Small intestine (tissue), 7 donors: ENCODE results near the gene RERE. TPM values are rescaled to one million over a fixed set of nuclear protein-coding genes. Genes with fewer than 3 reads are reported as not detected.

ENCODE experiments used
- DNase-seq, 2 donors: peaks; one replicate each; pipeline versions ENCODE4 v3.0.0 to v3.0.0-alpha.2; 2013
- FAIRE-seq: peaks from 2 replicates; lab custom pipeline; 2012; peaks lifted over from hg19 to GRCh38; lab: Jason Lieb, UNC
- H3K27ac ChIP-seq, 3 donors: one replicate each; pipeline ENCODE4 v1.5.1; 2013; ENCODE audit warnings: low read length in 2 of 3, mild to moderate bottlenecking in 2 of 3, control low read depth in 1 of 3, inconsistent platforms in 1 of 3, low read depth in 1 of 3, moderate library complexity in 1 of 3
- H3K27me3 ChIP-seq, 3 donors: one replicate each; pipeline ENCODE4 v1.6.1; 2013; ENCODE audit warnings: low read length in 3 of 3, inconsistent platforms in 1 of 3; ENCODE audit not compliant: control insufficient read depth in 3 of 3, insufficient read depth in 3 of 3
- H3K36me3 ChIP-seq, 3 donors: one replicate each; pipeline ENCODE4 v1.6.1; 2013; ENCODE audit warnings: low read length in 3 of 3, inconsistent platforms in 1 of 3, low read depth in 1 of 3, mild to moderate bottlenecking in 1 of 3, moderate library complexity in 1 of 3; ENCODE audit not compliant: control insufficient read depth in 3 of 3, insufficient read depth in 2 of 3
- H3K4me1 ChIP-seq, 3 donors: one replicate each; pipeline ENCODE4 v1.6.1; 2013; ENCODE audit warnings: low read length in 2 of 3, inconsistent platforms in 1 of 3, low read depth in 1 of 3, mild to moderate bottlenecking in 1 of 3, moderate library complexity in 1 of 3; ENCODE audit not compliant: control insufficient read depth in 3 of 3, insufficient read depth in 2 of 3
- H3K4me3 ChIP-seq, 3 donors: one replicate each; pipeline ENCODE4 v1.5.1; 2013; ENCODE audit warnings: low read length in 3 of 3, control low read depth in 1 of 3, inconsistent platforms in 1 of 3, low read depth in 1 of 3, mild to moderate bottlenecking in 1 of 3, moderate library complexity in 1 of 3
- H3K9me3 ChIP-seq, 2 donors: one replicate each; pipeline ENCODE4 v1.6.1; 2013; ENCODE audit warnings: low read depth in 1 of 2, low read length in 1 of 2; ENCODE audit not compliant: control insufficient read depth in 2 of 2, insufficient read depth in 1 of 2
- WGBS, 3 donors: extraction: QIAGEN DNeasy Blood & Tissue Kit; methylation state at CpG; one replicate each; pipeline ENCODE4 v1.1.7; 2013; 5-methylcytosine and 5-hydroxymethylcytosine counted together
- polyA plus RNA-seq, 4 donors: library from polyadenylated mRNA; stranded (reverse) in 3 of 4; unstranded in 1 of 4; fragments of 200-250 nt in 3 of 4; fragments of 120-200 nt in 1 of 4; gene quantifications; one replicate each; pipeline versions ENCODE4 v1.2.1 to v1.2.3, GENCODE V29; 2013
- donor health status: healthy with polysubstance abuse.
- donor health status: control.
- donor health status: control.
- donor health status: Bipolar disorder and iron deficiency.
- donor health status: healthy.

Gene RERE
- polyA plus RNA-seq, 4 donors = 19.5 to 66.8 (median 25.8) TPM

DNA sequence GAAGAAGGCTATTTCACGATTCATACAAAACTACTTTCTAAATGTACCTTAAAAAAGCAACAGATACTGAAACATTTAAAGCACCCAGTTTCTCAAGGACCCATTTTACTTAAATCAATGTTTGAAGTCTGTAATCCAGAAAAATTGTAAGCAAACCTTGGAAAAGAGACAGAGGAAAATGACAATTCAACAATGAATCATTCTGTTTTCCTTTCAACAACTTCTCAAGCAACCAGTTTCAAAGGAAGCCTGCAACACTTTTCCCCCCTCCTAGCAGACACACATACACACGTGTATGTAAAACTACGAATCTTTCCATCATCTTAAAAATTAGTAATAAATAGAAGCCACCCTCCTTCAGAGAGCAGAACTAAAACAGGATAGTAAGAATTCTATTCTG is 1.2 kb downstream of the RERE start:
- WGBS, 3 donors = 7 to 8% (median 7%) methylated on average over 3 of the region's 3 CpGs
- FAIRE-seq (no peak), DNase-seq (peak in 1 of 2 donors; percentile 6)
- Histone ChIP-seq H3K9me3 (no peaks in the 10 kb centered on the region), H3K4me1 (peaks cover 0 to 24% (median 6%) of the 10 kb centered on the region in 3 donors), H3K27ac (peak overlapping the region in 2 of 3 donors; percentile 98), H3K27me3 (no peaks in the 10 kb centered on the region), H3K36me3 (peaks cover 0 to 3% (median 0%) of the 10 kb centered on the region in 3 donors), H3K4me3 (peak overlapping the region in 1 of 3 donors; percentile 97)

- H3K27me3 ChIP-seq = no peaks in the 10 kb centered on the region
- peak overlapping the region in 2 of 3 donors; percentile 79 to 98 for H3K27ac ChIP-seq
- peak overlapping the region in 1 of 3 donors; percentile 8 for H3K4me3 ChIP-seq
- H3K4me1 ChIP-seq = peaks cover 0 to 24% (median 6%) of the 10 kb centered on the region in 3 donors
- no peaks in the 10 kb centered on the region for H3K9me3 ChIP-seq
- peaks cover 0 to 3% (median 0%) of the 10 kb centered on the region in 3 donors for H3K36me3 ChIP-seq
- 0 to 11% (median 2%) methylated on average over 2 of the region's 2 CpGs for WGBS, 3 donors
- DNase-seq (peak; percentile 16 to 46), FAIRE-seq (no peak)
These were observed 1.8 kb downstream of the RERE start for GRCh38 chr1:8815582-8816151.

GRCh38 chr1:8814865-8815264 is 2.6 kb downstream of the RERE start:
- Histone ChIP-seq H3K4me1 (peaks cover 0 to 24% (median 6%) of the 10 kb centered on the region in 3 donors), H3K27me3 (no peaks in the 10 kb centered on the region), H3K36me3 (peaks cover 0 to 3% (median 0%) of the 10 kb centered on the region in 3 donors), H3K27ac (no peak overlapping the region), H3K9me3 (no peaks in the 10 kb centered on the region), H3K4me3 (no peak overlapping the region)
- DNase-seq (peak; percentile 57 to 61), FAIRE-seq (no peak)
- 16 to 31% (median 30%) methylated on average over 5 of the region's 5 CpGs for WGBS, 3 donors

DNA sequence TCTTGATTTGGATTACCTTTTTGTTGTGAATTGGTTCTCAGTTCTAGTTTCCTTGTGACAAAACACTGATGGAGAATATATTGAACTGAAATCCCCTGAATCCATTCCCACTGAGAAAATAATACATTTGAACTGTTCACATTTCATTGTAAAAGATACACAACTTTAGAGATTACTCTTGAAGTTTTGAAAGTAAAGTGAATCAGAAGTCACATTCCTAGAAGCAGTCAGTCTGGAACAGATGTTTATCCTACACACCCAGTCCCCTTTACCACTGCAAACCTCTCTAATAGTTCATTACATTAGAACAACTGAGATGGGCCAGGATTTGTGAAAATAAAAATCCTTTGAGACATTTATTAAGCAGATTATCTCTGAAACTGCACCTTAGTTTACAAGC is 3.4 kb downstream of the RERE start:
- Histone ChIP-seq H3K4me1 (peaks cover 0 to 24% (median 6%) of the 10 kb centered on the region in 3 donors), H3K27ac (no peak overlapping the region), H3K27me3 (no peaks in the 10 kb centered on the region), H3K4me3 (no peak overlapping the region), H3K9me3 (no peaks in the 10 kb centered on the region), H3K36me3 (peaks cover 0 to 3% (median 0%) of the 10 kb centered on the region in 3 donors)
- FAIRE-seq (no peak), DNase-seq (no peak)

DNA sequence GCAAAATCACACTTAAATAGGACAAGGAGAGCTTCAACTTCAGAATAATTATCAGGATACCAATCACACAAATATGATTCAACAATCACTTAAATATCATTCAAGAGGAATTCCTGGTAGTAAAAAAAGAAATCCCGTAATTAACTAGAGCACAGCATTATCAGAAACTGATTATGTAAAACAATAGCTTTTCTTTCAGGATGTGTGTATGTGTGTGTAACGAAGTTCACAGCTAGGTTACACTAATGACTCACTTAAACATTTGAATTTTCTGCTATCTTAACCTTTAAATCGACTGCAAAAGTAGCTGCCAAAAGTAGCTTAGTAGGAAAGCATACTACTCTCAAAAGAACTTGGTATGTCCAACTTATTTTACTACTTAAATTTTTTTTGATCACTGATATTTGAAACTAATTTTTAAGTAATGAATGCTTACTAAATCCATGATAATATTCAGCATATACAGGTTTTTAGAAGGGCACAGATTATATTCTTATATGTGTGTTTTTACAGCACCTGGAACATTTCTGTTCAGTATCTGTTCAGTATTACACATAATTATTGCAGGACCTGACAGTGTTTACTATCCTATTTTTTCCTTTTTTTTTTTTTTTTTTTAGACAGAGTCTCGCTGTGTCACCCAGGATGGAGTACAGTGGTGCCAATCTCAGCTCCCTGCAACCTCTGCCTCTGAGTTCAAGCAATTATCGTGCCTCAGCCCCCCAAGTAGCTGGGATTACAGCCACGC is 4.2 kb downstream of the RERE start:
- no peak overlapping the region for H3K27ac ChIP-seq
- 42 to 55% (median 51%) methylated on average over 6 of the region's 6 CpGs for WGBS, 3 donors
- no peak for DNase-seq

GRCh38 chr1:8812081-8812480 is 5.4 kb downstream of the RERE start:
- 83 to 90% (median 87%) methylated on average over 6 of the region's 6 CpGs for WGBS, 3 donors
- DNase-seq = no peak
- H3K36me3 ChIP-seq = peaks cover 0 to 4% (median 0%) of the 10 kb centered on the region in 3 donors
- no peaks in the 10 kb centered on the region for H3K27me3 ChIP-seq
- FAIRE-seq = no peak
- peaks cover 0 to 18% (median 7%) of the 10 kb centered on the region in 3 donors for H3K4me1 ChIP-seq
- no peak overlapping the region for H3K4me3 ChIP-seq
- H3K9me3 ChIP-seq = no peaks in the 10 kb centered on the region
- no peak overlapping the region for H3K27ac ChIP-seq

More for the DNA sequence above, 4.2 kb downstream of the RERE start:
- H3K9me3 ChIP-seq = no peaks in the 10 kb centered on the region
- H3K4me3 ChIP-seq = no peak overlapping the region
- H3K27me3 ChIP-seq = no peaks in the 10 kb centered on the region
- peaks cover 0 to 19% (median 7%) of the 10 kb centered on the region in 3 donors for H3K4me1 ChIP-seq
- H3K36me3 ChIP-seq = peaks cover 0 to 3% (median 0%) of the 10 kb centered on the region in 3 donors
- FAIRE-seq = no peak

- H3K4me3 ChIP-seq = no peak overlapping the region
- DNase-seq = no peak
- no peak overlapping the region for H3K27ac ChIP-seq
- H3K36me3 ChIP-seq = peaks cover 0 to 6% (median 0%) of the 10 kb centered on the region in 3 donors
- H3K27me3 ChIP-seq = no peaks in the 10 kb centered on the region
- no peak for FAIRE-seq
- 89 to 95% (median 92%) methylated on average over 4 of the region's 4 CpGs for WGBS, 3 donors
- peaks cover 0 to 17% (median 7%) of the 10 kb centered on the region in 3 donors for H3K4me1 ChIP-seq
- H3K9me3 ChIP-seq = no peaks in the 10 kb centered on the region
These were observed 6.5 kb downstream of the RERE start for GRCh38 chr1:8810987-8811386.

- H3K4me1 ChIP-seq = peaks cover 0 to 2% (median under 1%) of the 10 kb centered on the region in 3 donors
- no peak overlapping the region for H3K27ac ChIP-seq
- H3K9me3 ChIP-seq = no peaks in the 10 kb centered on the region
- no peak overlapping the region for H3K4me3 ChIP-seq
- H3K27me3 ChIP-seq = no peaks in the 10 kb centered on the region
- peaks cover 0 to 6% (median 0%) of the 10 kb centered on the region in 3 donors for H3K36me3 ChIP-seq
- 73 to 81% (median 79%) methylated on average over 1 of the region's 1 CpG for WGBS, 3 donors
- FAIRE-seq (no peak), DNase-seq (no peak)
These were observed 8.1 kb downstream of the RERE start for GRCh38 chr1:8809342-8809736.
